Neural cell (in vitro differentiated cells): ENCODE results near the gene PTPRQ. TPM values are rescaled to one million over a fixed set of nuclear protein-coding genes. Genes with fewer than 3 reads are reported as not detected.
A peak's percentile ranks its signal among the peaks of the same experiment; 100 is the strongest.

Source experiments
- H2AFZ ChIP-seq: fragments of 200-600, 300-800 bp; sonication (generic), shearing (Covaris generic); 2 replicates; pipeline ENCODE4 v1.6.0; 2014; ENCODE audit warnings: low read depth, mild to moderate bottlenecking, antibody characterized with exemption, low read length, moderate library complexity
- H3F3A ChIP-seq: fragments of 200-600 bp; shearing (Covaris generic); 2 replicates; pipeline ENCODE4 v1.6.1; 2016; ENCODE audit warnings: mild to moderate bottlenecking, moderate library complexity, mixed read lengths, antibody characterized with exemption, low read length; ENCODE audit not compliant: insufficient read depth, poor library complexity, severe bottlenecking
- H3K27ac ChIP-seq: fragments of 200-600, 300-800 bp; sonication (generic), shearing (Covaris generic); 2 replicates; pipeline ENCODE4 v1.5.1; 2014; ENCODE audit warnings: mild to moderate bottlenecking, low read length, moderate library complexity
- H3K27me3 ChIP-seq: fragments of 300-800, 200-600 bp; sonication (generic), shearing (Covaris generic); 2 replicates; pipeline ENCODE4 v1.6.0; 2014; ENCODE audit warnings: mild to moderate bottlenecking, low read depth, low read length, moderate library complexity; ENCODE audit not compliant: insufficient read depth
- H3K36me3 ChIP-seq: fragments of 300-800, 200-600 bp; sonication (generic), shearing (Covaris generic); 2 replicates; pipeline ENCODE4 v1.5.1; 2014; ENCODE audit warnings: mild to moderate bottlenecking, antibody characterized with exemption, low read length, moderate library complexity; ENCODE audit not compliant: insufficient read depth
- H3K4me2 ChIP-seq: fragments of 300-800, 200-600 bp; sonication (generic), shearing (Covaris generic); 2 replicates; pipeline ENCODE4 v1.6.0; 2014; ENCODE audit warnings: mild to moderate bottlenecking, low read length
- H3K4me3 ChIP-seq: fragments of 300-800, 200-600 bp; sonication (generic), shearing (Covaris generic); 2 replicates; pipeline ENCODE4 v1.5.1; 2014; ENCODE audit warnings: mild to moderate bottlenecking, low read length, moderate library complexity
- H3K79me2 ChIP-seq: fragments of 200-600 bp; shearing (Covaris generic); replicated peaks from 2 replicates; pipeline ENCODE4 v1.6.0; 2014; ENCODE audit warnings: mild to moderate bottlenecking, low read length, moderate library complexity; ENCODE audit not compliant: insufficient read depth
- H3K9ac ChIP-seq: fragments of 300-800, 200-600 bp; sonication (generic), shearing (Covaris generic); 2 replicates; pipeline ENCODE4 v1.6.1; 2016; ENCODE audit warnings: mild to moderate bottlenecking, low read length, mixed read lengths
- H3K9me2 ChIP-seq: fragments of 200-600 bp; shearing (Covaris generic); 2 replicates; pipeline ENCODE4 v1.6.1; 2016; ENCODE audit warnings: mild to moderate bottlenecking, low read length, mixed read lengths; ENCODE audit not compliant: insufficient read depth
- H3K9me3 ChIP-seq: fragments of 200-600, 300-800 bp; sonication (generic), shearing (Covaris generic); 2 replicates; pipeline ENCODE4 v1.6.1; 2016; ENCODE audit warnings: mild to moderate bottlenecking, mixed run types, low read length, moderate library complexity, mixed read lengths
- H4K20me1 ChIP-seq: fragments of 200-600 bp; shearing (Covaris generic); 2 replicates; pipeline ENCODE4 v1.6.1; 2016; ENCODE audit warnings: mild to moderate bottlenecking, mixed run types; ENCODE audit not compliant: insufficient read depth
- CTCF ChIP-seq: fragments of 450-650 bp; IDR thresholded peaks from 2 replicates; pipeline ENCODE4 v1.5.1; 2014; ENCODE audit warnings: antibody characterized with exemption, mild to moderate bottlenecking, moderate library complexity; ENCODE audit not compliant: poor library complexity, severe bottlenecking
- EP300 ChIP-seq: fragments of 450-650 bp; conservative IDR thresholded peaks from 2 replicates; pipeline ENCODE4 v1.6.1; 2014; ENCODE audit warnings: antibody characterized with exemption, mild to moderate bottlenecking, moderate library complexity; ENCODE audit not compliant: poor library complexity, severe bottlenecking
- MXI1 ChIP-seq: fragments of 450-650 bp; conservative IDR thresholded peaks from 2 replicates; pipeline ENCODE4 v1.6.1; 2014; ENCODE audit warnings: antibody characterized with exemption, mild to moderate bottlenecking; ENCODE audit not compliant: poor library complexity, severe bottlenecking
- POLR2AphosphoS5 ChIP-seq: IDR thresholded peaks from 2 replicates; pipeline ENCODE4 v1.6.1; 2012
- RAD21 ChIP-seq: fragments of 450-650 bp; conservative IDR thresholded peaks from 2 replicates; pipeline ENCODE4 v1.6.1; 2014; ENCODE audit warnings: antibody characterized with exemption, mild to moderate bottlenecking, moderate library complexity
- REST ChIP-seq: IDR thresholded peaks from 2 replicates; pipeline ENCODE4 v1.6.1; 2012; ENCODE audit warnings: borderline replicate concordance
- SMC3 ChIP-seq: fragments of 450-650 bp; conservative IDR thresholded peaks from 2 replicates; pipeline ENCODE4 v1.6.1; 2014; ENCODE audit warnings: antibody characterized with exemption, mild to moderate bottlenecking, moderate library complexity; ENCODE audit not compliant: poor library complexity
- polyA plus RNA-seq: library from polyadenylated mRNA; depleted of rRNA; stranded (reverse); fragments of >200 nt; gene quantifications from 2 replicates; pipeline ENCODE4 v1.2.3, GENCODE V29; 2014

The PTPRQ gene
- polyA plus RNA-seq, 1 donor from 2014 or later, result not detected

GRCh38 chr12:80698256-80698655, 254.2 kb downstream of the PTPRQ start:
- TF ChIP-seq SMC3 (no peak), EP300 (no peak), REST (no peak), MXI1 (no peak)
- H3K9me2 ChIP-seq, result no peaks in the 10 kb centered on the region
- H3K9ac ChIP-seq, result no peak overlapping the region
- no peaks in the 10 kb centered on the region for H3K79me2 ChIP-seq
- H3K4me3 ChIP-seq, result no peak overlapping the region
- H3K27me3 ChIP-seq, result no peaks in the 10 kb centered on the region
- H3K9me3 ChIP-seq, result no peaks in the 10 kb centered on the region
- H3F3A ChIP-seq, result no peaks in the 10 kb centered on the region
- no peaks in the 10 kb centered on the region for H3K36me3 ChIP-seq
- no peak overlapping the region for H3K4me2 ChIP-seq
- H2AFZ ChIP-seq, result no peak overlapping the region
- H4K20me1 ChIP-seq, result no peaks in the 10 kb centered on the region
- H3K27ac ChIP-seq, result no peak overlapping the region

GRCh38 chr12:80698847-80699542, 255.0 kb downstream of the PTPRQ start:
- Histone ChIP-seq H3K27ac (no peak overlapping the region), H3K4me2 (no peak overlapping the region), H2AFZ (no peak overlapping the region), H3K9me2 (no peaks in the 10 kb centered on the region), H3K36me3 (no peaks in the 10 kb centered on the region), H3K9ac (no peak overlapping the region), H3F3A (no peaks in the 10 kb centered on the region), H3K79me2 (no peaks in the 10 kb centered on the region), H3K27me3 (no peaks in the 10 kb centered on the region), H4K20me1 (no peaks in the 10 kb centered on the region), H3K4me3 (no peak overlapping the region), H3K9me3 (no peaks in the 10 kb centered on the region)
- TF ChIP-seq RAD21, result no peak
- peak; percentile 58 for TF ChIP-seq EP300
- TF ChIP-seq POLR2AphosphoS5, result no peak
- TF ChIP-seq MXI1, result no peak
- TF ChIP-seq CTCF, result no peak
- TF ChIP-seq REST, result no peak
